AG04450 (cell line): ENCODE measurements around the gene ABCF3. TPM values are rescaled to one million over a fixed set of nuclear protein-coding genes. Genes with fewer than 3 reads are reported as not detected.

ENCODE experiments used
- CTCF ChIA-PET: fragments of 300-600, 350-600 bp; formaldehyde crosslinking; extraction: SDS; loops from one replicate; lab custom pipeline; 2022; ENCODE audit warnings: antibody characterized with exemption, inconsistent platforms; lab: Charles Lee
- POLR2A ChIA-PET: fragments of 350-600 bp; formaldehyde crosslinking; extraction: SDS; loops from one replicate; lab custom pipeline; 2021; ENCODE audit warnings: antibody characterized with exemption, inconsistent platforms; lab: Yijun Ruan, JAX
- DNase-seq: peaks from one replicate; pipeline ENCODE4 v3.0.0-alpha.2; 2011; ENCODE audit warnings: low read depth, low spot score
- H3K27ac ChIP-seq: one replicate; pipeline ENCODE4 v1.5.1; 2012; ENCODE audit warnings: low read depth, low read length, control low read depth
- H3K27me3 ChIP-seq: one replicate; pipeline ENCODE4 v1.6.0; 2012; ENCODE audit warnings: low read length; ENCODE audit not compliant: control insufficient read depth, insufficient read depth
- H3K4me3 ChIP-seq: 2 replicates; pipeline ENCODE4 v1.5.1; 2011; ENCODE audit warnings: mild to moderate bottlenecking, low read depth, low read length, control low read depth
- H3K9me3 ChIP-seq: 2 replicates; pipeline ENCODE4 v1.5.1; 2012; ENCODE audit warnings: low read length; ENCODE audit not compliant: control insufficient read depth, insufficient read depth
- CTCF ChIP-seq: IDR thresholded peaks from 2 replicates; pipeline ENCODE4 v1.5.1; 2011; ENCODE audit warnings: low read depth, low read length, control low read depth, inconsistent platforms
- polyA plus RNA-seq: library from polyadenylated mRNA; depleted of rRNA; stranded (reverse); fragments of >200 nt; gene quantifications from 2 replicates; pipeline ENCODE4 v1.2.3, GENCODE V29; 2011

Gene ABCF3
- polyA plus RNA-seq, 1 experiment: 43.1 TPM

- H3K27ac ChIP-seq: peak within 1 kb of the TSS; percentile 73
- TF ChIP-seq CTCF: no peak
- CTCF ChIA-PET: interaction anchor here (0.8 to 1.5 kb wide), 2 partner anchors 75 to 279 kb away, joined by 3 to 6 read pairs; no protein-coding TSS in a partner anchor
- H3K4me3 ChIP-seq: peak within 1 kb of the TSS; percentile 98
- POLR2A ChIA-PET: interaction anchor here (0.6 to 3.8 kb wide), 7 partner anchors 11 to 418 kb away, joined by 3 to 22 read pairs (median 5); partner anchors contain the start of genes ABCF3, DVL3 and EIF2B5
- DNase-seq: peak; percentile 99
- no peaks in the 10 kb centered on the region for H3K27me3 ChIP-seq
- H3K9me3 ChIP-seq: no peaks in the 10 kb centered on the region; the same call in 1 of the 2 replicates
Observed at GRCh38 chr3:184174646-184175492, 11.1 kb upstream of the ABCF3 start, which contains the start of gene AP2M1. AP2M1 (plus strand) TSS chr3:184174855; CDS start chr3:184176994, 2,139 bp downstream.

GRCh38 chr3:184175506-184175905 is 10.5 kb upstream of the ABCF3 start:
- CTCF ChIA-PET: no interaction called here
- TF ChIP-seq CTCF: no peak
- DNase-seq: no peak
- Histone ChIP-seq H3K27ac (peak overlapping the region; percentile 73), H3K9me3 (no peaks in the 10 kb centered on the region; the same call in 1 of the 2 replicates), H3K4me3 (peak overlapping the region; percentile 98), H3K27me3 (no peaks in the 10 kb centered on the region)
- POLR2A ChIA-PET: interaction anchor here (2.0 to 3.8 kb wide), 2 partner anchors 11 to 19 kb away, joined by 16 to 17 read pairs; partner anchors contain the start of genes ABCF3 and DVL3

GRCh38 chr3:184175981-184176376 is 10.0 kb upstream of the ABCF3 start:
- no peak for TF ChIP-seq CTCF
- H3K4me3 ChIP-seq: peak overlapping the region; percentile 98
- no peak for DNase-seq
- peak overlapping the region; percentile 91 for H3K27ac ChIP-seq
- ChIA-PET POLR2A (interaction anchor here (0.6 to 1.7 kb wide), 7 partner anchors 8 to 187 kb away, joined by 3 to 28 read pairs (median 7); partner anchors contain the start of genes ABCF3 and EIF2B5), CTCF (interaction anchor here (0.7 to 1.2 kb wide), 2 partner anchors 74 to 76 kb away, joined by 3 to 4 read pairs; partner anchors contain the start of gene EEF1AKMT4)
- H3K9me3 ChIP-seq: no peaks in the 10 kb centered on the region; the same call in 1 of the 2 replicates
- H3K27me3 ChIP-seq: no peaks in the 10 kb centered on the region

GRCh38 chr3:184176377-184177330 is 9.3 kb upstream of the ABCF3 start:
- POLR2A ChIA-PET: interaction anchor here (0.5 to 1.7 kb wide), 9 partner anchors 8 to 186 kb away, joined by 3 to 28 read pairs (median 5); partner anchors contain the start of genes ABCF3 and EIF2B5
- Histone ChIP-seq H3K4me3 (peak overlapping the region; percentile 98), H3K27ac (peak overlapping the region; percentile 91), H3K27me3 (no peaks in the 10 kb centered on the region), H3K9me3 (no peaks in the 10 kb centered on the region; the same call in 1 of the 2 replicates)
- DNase-seq: peak; percentile 88
- TF ChIP-seq CTCF: no peak
- CTCF ChIA-PET: interaction anchor here (0.7 to 2.4 kb wide), 5 partner anchors 16 to 292 kb away, joined by 3 to 6 read pairs (median 4); partner anchors contain the start of genes EEF1AKMT4 and PARL
